Thoracic aorta (tissue), 2 donors: ENCODE results near the gene OR13A1. TPM values are rescaled to one million over a fixed set of nuclear protein-coding genes. Genes with fewer than 3 reads are reported as not detected.
"Not testable (repeated sequence)": the region's sequence is repeated elsewhere in the genome, so short reads cannot be mapped to it uniquely, and the experiment has no call there.

Experiments used
- ATAC-seq: fragments of 150-250 bp; one replicate; pipeline ENCODE4 v1.8.0; 2017; ENCODE audit warnings: low read depth; ENCODE audit not compliant: insufficient number of reproducible peaks, low FRiP score
- DNase-seq: peaks from one replicate; pipeline ENCODE4 v3.0.0-alpha.2; 2020; ENCODE audit warnings: low spot score
- H3K27ac ChIP-seq, 2 donors: fragments of 200-600 bp; sonication (generic); 1 replicate in 1 of 2; 2 replicates in 1 of 2; pipeline ENCODE4 v1.5.1; 2016; ENCODE audit warnings: mild to moderate bottlenecking in 2 of 2, moderate library complexity in 2 of 2
- H3K27me3 ChIP-seq: fragments of 200-600 bp; sonication (generic); replicated peaks from 2 replicates; pipeline ENCODE4 v1.6.0; 2016; ENCODE audit warnings: mild to moderate bottlenecking; ENCODE audit not compliant: insufficient read depth
- H3K36me3 ChIP-seq: fragments of 200-600 bp; sonication (generic); one replicate; pipeline ENCODE4 v1.5.1; 2016
- H3K4me1 ChIP-seq, 2 donors: fragments of 200-600 bp; sonication (generic); 1 replicate in 1 of 2; 2 replicates in 1 of 2; pipeline versions ENCODE4 v1.5.1 to v1.6.0; 2016; ENCODE audit warnings: low read depth in 2 of 2, mild to moderate bottlenecking in 1 of 2; ENCODE audit not compliant: control insufficient read depth in 1 of 2
- H3K4me3 ChIP-seq: fragments of 200-600 bp; sonication (generic); 2 replicates; pipeline ENCODE4 v1.5.1; 2016; ENCODE audit warnings: mild to moderate bottlenecking
- H3K9me3 ChIP-seq: fragments of 200-600 bp; sonication (generic); 2 replicates; pipeline ENCODE4 v1.5.1; 2016
- CTCF ChIP-seq: fragments of 200-600 bp; sonication (generic); IDR thresholded peaks from one replicate; pipeline ENCODE4 v1.5.1; 2019; ENCODE audit warnings: antibody characterized with exemption
- total RNA-seq, 2 donors: library from RNA; depleted of rRNA; stranded (reverse); fragments of >200 nt; gene quantifications; one replicate each; pipeline versions ENCODE4 v1.1.0 to v1.2.3, GENCODE V29; 2016

Gene OR13A1
- total RNA-seq, 2 donors from 2014 or later, result 0.85 TPM; not detected in 1

- H3K9me3 ChIP-seq, result no peaks in the 10 kb centered on the region
- no peaks in the 10 kb centered on the region for H3K27me3 ChIP-seq
- no peaks in the 10 kb centered on the region for H3K4me1 ChIP-seq
- H3K4me3 ChIP-seq, result no peak overlapping the region
- no peak for TF ChIP-seq CTCF
- no peaks in the 10 kb centered on the region for H3K36me3 ChIP-seq
- H3K27ac ChIP-seq, result no peak overlapping the region
- DNase-seq, result no peak
- no peak for ATAC-seq
These were observed 41.0 kb downstream of the OR13A1 start for GRCh38 chr10:45274364-45274763.

- DNase-seq, H3K27me3 ChIP-seq, ATAC-seq, H3K4me1 ChIP-seq, H3K36me3 ChIP-seq, H3K9me3 ChIP-seq, H3K4me3 ChIP-seq, H3K27ac ChIP-seq: not testable (repeated sequence)
These were observed 47.6 kb downstream of the OR13A1 start for GRCh38 chr10:45267777-45268176.

- H3K36me3 ChIP-seq, result no peaks in the 10 kb centered on the region
- no peak for DNase-seq
- TF ChIP-seq CTCF, result no peak
- no peak for ATAC-seq
- no peak overlapping the region for H3K27ac ChIP-seq
- no peaks in the 10 kb centered on the region for H3K27me3 ChIP-seq
- no peaks in the 10 kb centered on the region for H3K4me1 ChIP-seq
- H3K4me3 ChIP-seq, result no peak overlapping the region
- no peaks in the 10 kb centered on the region for H3K9me3 ChIP-seq
These were observed 49.4 kb downstream of the OR13A1 start for GRCh38 chr10:45265996-45266395.

- H3K4me1 ChIP-seq, result no peaks in the 10 kb centered on the region
- DNase-seq (no peak), ATAC-seq (no peak)
- no peak overlapping the region for H3K27ac ChIP-seq
- no peak overlapping the region for H3K4me3 ChIP-seq
- no peaks in the 10 kb centered on the region for H3K9me3 ChIP-seq
- H3K27me3 ChIP-seq, result no peaks in the 10 kb centered on the region
- no peaks in the 10 kb centered on the region for H3K36me3 ChIP-seq
- TF ChIP-seq CTCF, result no peak
These were observed 53.5 kb downstream of the OR13A1 start for GRCh38 chr10:45261946-45262345.

- Histone ChIP-seq H3K36me3 (no peaks in the 10 kb centered on the region), H3K9me3 (no peaks in the 10 kb centered on the region), H3K27ac (no peak overlapping the region), H3K27me3 (no peaks in the 10 kb centered on the region), H3K4me1 (no peaks in the 10 kb centered on the region), H3K4me3 (no peak overlapping the region)
- ATAC-seq (no peak), DNase-seq (no peak)
- no peak for TF ChIP-seq CTCF
These were observed 54.1 kb downstream of the OR13A1 start for GRCh38 chr10:45261243-45261775.

GRCh38 chr10:45260635-45261034, 54.8 kb downstream of the OR13A1 start:
- H3K4me1 ChIP-seq, ATAC-seq, H3K27me3 ChIP-seq, H3K9me3 ChIP-seq, H3K27ac ChIP-seq, H3K36me3 ChIP-seq, H3K4me3 ChIP-seq, DNase-seq: not testable (repeated sequence)

- H3K9me3 ChIP-seq, H3K27me3 ChIP-seq, ATAC-seq, H3K27ac ChIP-seq, H3K36me3 ChIP-seq, H3K4me3 ChIP-seq, H3K4me1 ChIP-seq, DNase-seq: not testable (repeated sequence)
These were observed 55.5 kb downstream of the OR13A1 start for GRCh38 chr10:45259786-45260495.
